Kidney capillary endothelial cell (primary cell): ENCODE data around the gene TFPI.

Experiments
- DNase-seq: peaks from one replicate; pipeline ENCODE4 v3.0.0-alpha.2; 2018; ENCODE audit warnings: low spot score

The TFPI gene

DNA sequence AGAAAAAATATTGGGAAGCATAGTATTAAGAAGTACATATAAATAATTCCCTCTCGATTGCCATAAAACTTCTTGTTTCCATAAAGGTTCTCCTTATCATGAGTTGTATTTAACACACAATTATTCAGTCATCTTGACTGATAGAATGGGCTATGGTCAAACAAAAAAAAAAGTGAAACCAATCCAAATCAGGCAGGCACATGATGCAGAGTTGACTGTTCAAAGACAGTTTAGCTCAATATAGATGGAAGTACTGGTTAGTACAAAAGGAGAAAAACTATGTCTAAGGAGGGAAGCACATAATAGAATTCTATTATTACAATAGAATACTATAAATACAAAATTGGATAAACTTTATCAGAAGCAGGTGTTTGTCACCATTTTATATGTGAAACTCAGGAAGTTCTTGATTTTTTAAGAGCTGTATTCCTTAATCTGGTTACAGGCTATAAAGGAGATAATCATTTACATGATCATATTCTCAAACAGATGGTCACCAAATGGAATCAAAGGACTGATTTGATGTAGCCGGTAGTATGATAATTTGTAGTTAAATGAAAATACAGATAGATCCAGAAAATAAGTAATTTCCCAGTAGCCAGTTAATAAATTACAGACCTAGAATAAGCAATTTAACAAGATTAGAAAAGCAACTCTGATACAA lies 88.0 kb downstream of the TFPI start:
- DNase-seq = no peak

DNA sequence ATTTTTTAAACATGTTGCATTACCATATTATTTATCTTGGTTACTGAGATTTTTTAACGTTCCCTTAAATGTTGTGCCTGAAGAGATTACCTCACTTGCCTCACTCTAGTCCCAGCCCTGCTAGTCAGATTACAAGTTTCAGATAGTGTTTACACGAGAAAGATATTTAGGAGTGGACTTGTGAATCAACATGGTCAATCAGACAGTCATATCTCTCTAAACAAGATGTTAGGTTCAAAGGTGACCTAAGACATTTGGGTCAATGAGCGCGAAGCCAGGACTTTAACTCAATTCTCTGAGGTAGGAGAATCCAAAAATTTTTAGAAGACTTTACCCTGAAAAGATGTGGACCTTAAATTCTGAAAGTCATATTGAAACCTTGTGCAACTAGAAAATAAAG lies 91.4 kb downstream of the TFPI start:
- DNase-seq = no peak

DNA sequence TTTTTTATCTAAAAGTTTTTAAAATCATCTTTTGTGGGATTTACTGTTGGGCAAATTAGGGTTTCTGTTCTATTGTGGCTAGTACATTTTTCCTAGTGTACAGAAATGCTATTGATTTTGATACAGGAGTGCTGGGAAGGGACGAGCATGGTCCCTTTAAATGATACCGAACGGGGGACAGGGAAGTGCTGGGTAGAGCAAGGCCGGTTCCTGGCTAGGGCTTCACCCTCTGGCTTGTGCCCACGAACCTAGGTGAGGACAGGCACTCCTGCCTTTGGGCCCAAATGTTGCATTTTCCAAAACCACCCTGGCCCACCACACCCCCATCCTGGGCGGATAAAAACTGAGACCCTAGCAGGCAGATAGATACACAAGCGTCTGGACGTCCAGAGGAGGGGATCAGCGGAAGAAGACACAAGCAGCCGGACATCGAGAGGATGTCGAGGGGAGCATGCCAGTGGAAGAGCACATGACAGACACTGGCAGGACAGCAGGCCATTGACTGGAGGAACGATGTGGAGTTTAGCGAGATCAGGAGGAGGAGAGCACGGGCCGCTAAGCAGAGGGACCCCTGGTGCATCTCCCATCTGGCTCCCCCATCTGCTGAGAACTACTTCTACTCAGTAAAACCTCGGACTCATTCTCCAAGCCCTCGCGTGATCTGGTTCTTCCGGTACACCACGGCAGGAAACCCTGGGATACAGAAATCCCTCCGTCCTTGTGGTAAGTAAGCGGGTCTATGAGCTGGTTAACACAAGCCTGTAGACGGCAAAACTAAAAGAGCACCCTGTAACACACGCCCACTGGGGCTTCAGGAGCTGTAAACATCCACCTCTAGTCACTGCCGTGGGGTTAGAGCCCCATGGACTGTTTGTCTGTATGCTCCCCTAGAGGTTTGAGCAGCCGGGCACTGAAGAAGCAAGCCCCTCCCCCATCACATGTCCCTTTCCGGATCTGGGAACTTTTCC lies 92.7 kb downstream of the TFPI start:
- DNase-seq = no peak

DNA sequence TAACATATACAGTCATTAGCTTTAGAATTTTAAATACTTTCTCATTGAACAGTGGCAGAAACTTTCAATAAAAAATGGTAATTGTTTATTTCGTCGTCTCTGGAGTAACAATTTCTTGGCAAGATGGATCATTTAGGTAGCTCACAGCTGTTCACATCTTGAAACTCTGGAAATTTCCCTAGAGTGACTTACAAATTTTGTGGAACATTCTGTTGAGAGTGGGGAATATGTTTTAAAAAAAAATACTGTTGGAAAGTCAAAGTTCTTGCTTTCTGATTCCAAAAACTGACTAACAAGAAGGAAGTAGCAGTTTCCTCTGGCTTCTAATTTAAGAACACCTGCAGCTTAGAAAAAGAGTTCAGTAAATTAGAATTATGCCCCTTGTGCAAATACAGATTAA lies 95.0 kb downstream of the TFPI start:
- no peak for DNase-seq

DNA sequence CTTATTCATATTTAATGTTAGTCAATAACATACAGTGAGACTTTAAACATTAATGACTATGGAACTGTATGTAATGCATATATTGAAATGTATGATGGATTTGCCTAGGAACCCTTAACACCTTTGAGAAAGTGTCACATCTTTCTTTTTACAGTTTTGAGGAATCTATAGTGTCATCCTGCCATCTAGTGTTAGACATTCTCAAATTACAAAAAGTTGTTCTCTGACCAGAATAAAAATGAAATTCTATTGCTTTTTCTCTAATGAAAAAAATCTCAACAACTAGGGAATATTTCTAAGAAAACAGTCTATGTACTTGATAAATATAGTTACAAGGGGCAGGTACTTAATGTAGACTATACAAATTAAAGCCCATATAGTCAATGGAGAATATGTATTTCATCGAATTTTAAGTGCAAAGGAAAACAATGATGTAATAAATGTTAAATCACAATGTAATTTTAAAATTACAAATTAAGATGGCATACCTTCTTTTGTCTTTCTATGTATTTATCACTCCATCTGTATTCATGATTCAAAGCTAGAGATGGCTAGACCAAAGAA lies 101.1 kb downstream of the TFPI start:
- DNase-seq = peak; percentile 70

DNA sequence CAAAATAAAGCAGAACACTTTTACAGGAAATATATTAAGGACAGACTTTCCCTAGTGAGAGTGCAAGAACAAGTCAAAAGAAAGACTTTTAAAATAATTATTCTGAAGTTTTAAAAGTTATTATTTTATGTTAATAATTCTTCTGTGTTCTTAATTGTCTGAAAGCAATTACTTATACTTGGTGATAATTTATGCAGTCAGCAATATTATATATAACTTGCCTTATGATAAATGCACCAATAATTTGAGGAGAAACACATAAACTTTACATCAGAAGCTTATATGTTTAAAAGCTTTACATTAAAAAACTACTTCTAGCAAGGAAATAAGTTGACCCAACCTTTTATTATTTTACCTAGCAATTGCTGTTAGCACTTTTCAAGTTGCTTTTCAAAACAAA lies 102.7 kb downstream of the TFPI start:
- DNase-seq = no peak

DNA sequence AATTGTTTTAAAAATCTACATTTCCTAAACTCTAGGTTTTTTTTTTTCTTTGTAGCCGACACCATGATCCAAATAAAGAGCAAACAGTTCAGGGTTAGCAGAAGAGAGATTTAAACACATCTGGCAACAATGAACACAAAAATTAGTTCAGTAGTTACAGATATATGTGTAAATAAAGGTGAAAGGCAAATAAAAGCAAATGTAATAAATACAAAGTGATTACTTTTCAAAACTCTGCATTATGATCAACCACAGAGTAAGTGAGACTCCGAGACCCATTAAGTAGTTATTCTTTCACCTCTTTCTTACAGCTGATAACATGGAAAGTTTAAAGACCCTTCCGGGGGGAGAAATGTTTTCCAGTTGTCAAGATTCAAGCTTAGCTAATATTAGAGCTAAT lies 106.9 kb downstream of the TFPI start:
- no peak for DNase-seq

DNA sequence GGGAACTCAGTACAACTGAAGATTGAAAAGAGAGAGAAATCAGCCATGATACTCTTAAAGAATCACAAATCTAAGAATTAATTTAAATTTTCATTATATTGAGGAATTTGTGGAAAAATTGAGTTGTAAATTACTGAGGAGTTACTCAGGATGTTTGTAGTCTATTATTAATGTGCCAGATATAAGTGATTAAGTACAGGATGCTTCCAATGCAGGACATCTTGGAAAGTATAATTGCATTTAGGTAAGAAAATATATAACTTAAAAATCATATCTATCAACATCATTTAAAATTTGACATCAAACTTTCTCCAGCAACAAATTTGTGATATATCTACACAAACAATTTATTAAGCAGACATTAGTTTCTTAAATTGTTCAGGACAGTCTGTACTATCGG lies 107.5 kb downstream of the TFPI start:
- DNase-seq = no peak

DNA sequence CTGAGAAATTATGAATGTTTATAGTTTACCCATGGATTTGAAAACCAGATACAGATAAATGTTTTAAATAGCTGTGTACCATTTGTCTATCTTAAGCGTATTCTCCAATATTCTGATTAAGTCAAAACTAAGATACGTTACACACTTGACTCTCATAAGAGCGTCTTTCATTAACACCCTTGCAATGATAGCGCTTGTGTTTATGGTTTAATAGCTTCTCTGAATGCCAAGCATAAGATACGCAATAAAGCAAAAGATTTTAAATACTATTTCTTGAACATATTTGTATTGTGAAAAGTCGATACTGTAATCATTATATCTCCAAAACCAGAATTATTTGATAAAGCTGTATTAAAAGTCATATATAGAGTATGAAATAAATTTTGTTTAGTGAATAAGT lies 109.2 kb downstream of the TFPI start:
- no peak for DNase-seq

DNA sequence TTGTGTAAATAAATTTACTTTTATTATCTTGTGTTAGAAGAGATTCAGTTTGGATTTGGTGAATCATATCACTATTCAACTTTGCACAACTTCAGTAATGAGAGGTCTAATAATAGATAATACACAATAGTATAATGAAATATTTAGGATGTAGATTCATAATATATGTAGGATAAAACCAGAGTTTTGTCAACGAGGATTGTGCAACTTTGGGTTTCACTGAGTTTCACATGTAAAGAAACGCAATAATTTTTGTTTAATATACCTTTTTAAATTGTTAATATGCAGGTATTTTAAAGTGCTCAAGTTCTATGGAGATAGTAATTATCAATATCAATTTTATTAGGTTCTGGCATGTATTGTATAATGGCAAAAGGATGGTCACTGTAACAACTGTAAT lies 111.5 kb downstream of the TFPI start:
- DNase-seq = no peak

DNA sequence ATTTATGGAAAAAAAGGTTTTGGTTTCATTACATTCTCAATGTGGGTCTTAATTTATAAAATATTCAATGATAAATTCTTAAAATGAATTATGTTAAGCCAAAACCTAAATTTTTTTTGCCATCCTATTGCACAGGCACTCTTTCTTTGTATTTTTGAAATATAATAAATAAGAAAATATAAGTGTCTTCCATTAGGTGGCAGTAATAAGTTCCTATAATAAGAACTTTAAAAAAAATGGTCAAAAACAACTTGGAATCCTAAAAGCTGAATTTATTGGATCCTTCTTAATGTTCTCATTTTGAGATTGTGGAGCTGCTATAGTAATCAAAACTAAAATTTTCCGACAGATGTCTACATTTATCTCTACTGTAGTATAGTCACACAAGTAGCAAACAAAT lies 111.9 kb downstream of the TFPI start:
- no peak for DNase-seq

DNA sequence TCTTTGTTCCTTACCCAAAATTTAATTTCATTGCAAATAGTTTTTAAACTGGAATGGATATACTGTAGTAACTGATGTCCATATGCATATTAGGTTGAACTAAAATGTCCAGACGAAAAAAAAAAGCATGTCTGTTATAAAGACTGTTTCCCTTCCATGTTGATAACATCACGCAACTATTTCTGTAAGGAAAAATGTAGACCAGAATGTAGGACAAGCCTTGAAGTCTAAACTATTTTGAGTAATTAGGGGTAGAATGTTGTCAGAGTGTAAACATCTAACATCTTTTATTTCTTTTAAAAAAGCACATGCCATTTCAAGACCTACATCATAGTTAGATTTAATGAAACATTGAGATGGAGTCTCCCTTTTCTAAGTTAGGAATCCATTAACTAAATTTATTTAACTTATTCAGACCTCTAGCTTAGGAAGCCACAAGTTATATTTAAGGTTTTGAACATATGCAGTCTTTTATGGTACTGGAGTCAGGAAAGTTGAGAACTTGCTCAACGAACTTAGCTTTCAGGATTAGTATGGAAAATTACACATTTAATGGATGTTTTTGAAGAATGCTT lies 114.0 kb downstream of the TFPI start:
- no peak for DNase-seq

DNA sequence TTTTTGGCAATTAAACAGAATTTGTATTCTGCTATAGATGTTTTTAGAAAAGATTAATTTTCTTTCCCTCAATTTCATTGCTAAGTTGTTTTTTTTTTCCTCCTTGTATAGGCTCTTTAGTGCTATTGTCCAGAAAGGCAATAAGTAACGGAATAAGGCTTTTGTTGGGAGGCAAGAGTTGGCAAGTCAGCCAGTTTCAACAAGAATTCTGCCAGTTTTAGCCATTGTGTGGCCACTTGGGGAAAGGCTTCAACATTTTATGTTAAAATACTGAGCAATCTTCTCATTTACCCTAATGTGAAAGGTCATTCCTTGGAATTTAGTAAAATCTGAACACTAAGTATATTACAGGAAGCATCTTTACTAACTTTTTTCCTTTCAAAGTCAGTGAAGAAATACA lies 115.8 kb downstream of the TFPI start:
- no peak for DNase-seq

DNA sequence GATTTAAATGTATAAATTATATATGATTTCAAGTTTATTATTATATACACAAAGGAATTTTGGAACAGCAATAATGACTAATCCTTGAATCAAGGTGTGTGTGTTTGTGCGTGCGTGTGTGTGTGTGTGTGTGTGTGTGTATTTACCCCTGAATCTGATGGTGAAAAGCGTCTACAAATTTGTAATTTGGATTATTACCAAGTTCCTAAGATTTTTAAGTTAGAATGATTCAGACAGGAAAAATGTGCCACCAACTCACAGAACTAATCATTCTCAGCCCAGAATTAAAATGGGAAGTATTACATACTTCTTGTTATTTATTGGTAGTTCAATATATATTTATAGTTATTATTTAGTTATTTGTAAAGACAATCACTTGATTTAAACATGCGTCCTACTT lies 118.5 kb downstream of the TFPI start:
- DNase-seq = no peak

DNA sequence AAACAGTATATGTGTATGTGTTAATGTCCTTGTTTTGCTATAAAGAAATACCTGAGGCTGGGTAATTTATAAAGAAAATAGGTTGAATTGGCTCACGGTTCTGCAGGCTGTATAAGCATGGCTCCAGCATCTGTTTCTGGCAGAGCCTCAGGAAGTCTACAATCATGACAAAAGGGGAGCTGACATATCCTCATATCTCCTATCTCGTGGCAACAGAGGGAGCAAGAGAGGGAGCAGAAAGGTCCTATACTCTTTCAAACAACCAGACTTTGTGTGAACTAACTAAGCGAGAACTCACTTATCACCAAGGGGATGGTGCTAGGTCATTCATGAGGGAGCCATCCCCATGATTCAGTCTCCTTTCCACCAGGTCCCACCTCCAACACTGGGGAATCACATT lies 119.2 kb downstream of the TFPI start:
- DNase-seq = no peak

DNA sequence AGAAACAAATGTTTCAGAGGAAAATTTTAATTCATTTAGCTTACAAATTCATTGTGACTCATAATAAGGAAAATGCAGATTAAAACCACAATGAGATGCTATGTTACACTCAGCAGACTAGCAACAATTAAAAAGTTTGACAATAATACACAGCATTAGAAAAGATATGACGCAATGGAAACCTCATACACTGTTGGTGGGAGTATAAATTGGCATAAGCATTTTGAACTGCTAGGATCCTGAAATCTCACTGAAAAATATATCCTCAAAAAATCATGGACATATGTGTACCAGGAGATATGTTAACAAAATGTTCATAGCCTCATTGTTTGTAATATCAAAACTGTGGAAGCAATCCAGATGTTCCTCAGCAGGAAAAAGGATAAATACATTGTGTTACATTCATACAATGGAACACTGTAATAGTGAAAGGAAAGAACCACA lies 119.9 kb downstream of the TFPI start:
- DNase-seq = no peak

DNA sequence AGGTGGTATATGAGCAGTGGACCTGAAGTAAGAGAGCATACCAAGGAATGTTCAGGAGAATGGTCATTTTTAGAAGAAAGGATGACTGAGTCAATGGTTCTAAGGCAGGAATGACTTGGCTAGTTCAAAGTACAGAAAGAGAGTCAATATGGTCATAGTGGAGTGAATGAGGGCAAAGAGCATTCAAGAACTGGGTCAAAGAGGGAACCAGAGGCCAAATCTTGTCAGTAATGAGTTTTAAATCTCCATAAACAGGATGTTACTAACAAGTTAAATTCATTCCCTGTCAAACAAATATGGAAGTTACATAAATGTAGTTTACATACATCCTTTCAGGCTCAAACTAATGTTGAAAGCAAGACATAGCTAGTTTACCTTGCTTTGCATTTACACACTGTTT lies 122.3 kb downstream of the TFPI start:
- no peak for DNase-seq

DNA sequence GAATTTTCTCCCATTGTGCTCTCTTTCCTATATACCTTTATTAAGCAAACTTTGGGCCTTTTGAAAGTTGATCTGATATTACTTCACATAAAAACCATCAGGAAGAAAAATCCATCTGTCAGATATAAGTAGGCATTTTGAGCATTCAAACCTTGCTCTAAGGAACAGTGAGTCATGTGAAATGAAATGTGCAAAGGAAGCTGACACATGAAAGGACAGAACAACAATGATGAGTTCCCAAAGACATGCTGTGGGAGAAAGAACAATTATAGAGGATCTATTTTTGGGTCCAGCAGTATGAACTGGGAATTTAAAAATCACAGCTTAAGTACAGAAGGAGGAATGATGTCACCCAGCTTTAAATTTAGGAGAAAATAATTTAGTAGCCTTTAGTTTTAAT lies 124.2 kb downstream of the TFPI start:
- peak; percentile 98 for DNase-seq

DNA sequence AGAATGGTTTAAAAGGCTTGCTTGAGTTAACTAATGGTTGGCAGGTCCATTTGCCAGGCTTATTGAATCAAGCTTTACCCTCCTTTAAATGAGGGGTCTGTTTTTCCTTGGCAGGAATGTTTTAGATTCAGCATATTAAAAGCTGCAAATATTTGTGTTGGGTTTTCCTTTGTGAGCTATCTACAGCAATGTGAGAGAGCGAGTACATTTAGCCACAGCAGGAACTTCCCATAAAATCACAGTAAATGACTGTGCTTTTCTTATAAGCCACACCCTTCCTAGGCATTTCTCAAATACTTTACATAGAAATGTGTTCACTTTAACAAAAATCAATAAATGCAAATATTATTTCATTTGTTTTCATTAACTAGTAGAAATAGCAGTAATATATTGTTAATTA lies 130.1 kb downstream of the TFPI start:
- DNase-seq = peak; percentile 67

DNA sequence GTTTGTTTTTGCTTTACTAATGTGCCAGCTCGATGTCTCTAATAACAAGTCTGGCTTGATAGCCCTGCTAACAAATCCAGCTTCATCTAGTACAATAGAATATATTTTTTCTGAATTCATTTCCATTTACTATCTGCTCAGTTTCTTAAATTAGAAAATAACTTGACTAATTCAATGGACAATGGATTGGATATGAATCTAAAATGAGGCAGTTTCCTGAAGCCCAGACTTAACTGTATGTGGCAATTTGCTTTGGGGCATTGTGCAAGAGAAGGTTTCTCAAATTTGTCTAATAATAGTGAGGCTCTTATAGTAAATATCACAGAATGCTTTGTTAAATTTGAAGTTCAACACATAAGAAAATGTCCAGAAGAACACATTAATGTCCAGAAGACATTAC lies 132.0 kb downstream of the TFPI start:
- DNase-seq = peak; percentile 84

DNA sequence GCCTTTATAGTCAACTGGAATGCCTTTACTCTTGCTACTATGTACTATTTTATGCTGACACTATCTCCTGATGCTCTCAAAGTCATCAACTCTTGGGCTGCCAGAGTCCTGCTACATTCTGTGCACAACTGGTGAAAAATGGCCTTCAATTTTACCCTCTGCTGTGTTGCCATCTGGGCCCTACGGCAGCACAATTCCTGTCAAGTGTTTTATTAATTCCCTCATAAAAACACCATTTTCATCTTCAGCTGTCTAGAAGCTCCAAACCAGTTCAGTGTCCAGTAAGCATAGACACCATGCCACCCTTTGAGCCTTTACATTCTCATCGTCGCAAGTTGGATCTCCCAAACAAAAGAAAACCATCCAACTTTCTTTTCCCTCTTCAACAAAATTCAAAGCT lies 132.7 kb downstream of the TFPI start:
- DNase-seq = no peak

DNA sequence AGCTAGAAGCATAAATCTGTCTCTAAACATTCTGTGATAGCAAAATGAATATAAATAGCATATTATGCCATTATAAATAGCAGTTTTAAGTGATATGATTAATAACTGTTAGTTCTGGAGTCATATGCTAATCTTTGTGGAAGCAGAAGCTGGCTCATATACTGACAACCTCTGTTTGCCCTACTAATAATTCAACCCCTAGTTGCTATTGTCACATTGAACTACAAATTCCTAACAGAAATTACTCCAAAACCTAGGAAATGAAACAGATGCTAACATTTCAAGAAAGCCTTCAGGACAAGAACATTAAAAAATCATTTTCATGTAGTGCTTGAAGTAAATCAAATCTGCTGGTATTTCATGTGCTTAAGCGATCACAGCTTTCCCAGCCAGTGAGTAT lies 134.4 kb downstream of the TFPI start:
- DNase-seq = no peak

DNA sequence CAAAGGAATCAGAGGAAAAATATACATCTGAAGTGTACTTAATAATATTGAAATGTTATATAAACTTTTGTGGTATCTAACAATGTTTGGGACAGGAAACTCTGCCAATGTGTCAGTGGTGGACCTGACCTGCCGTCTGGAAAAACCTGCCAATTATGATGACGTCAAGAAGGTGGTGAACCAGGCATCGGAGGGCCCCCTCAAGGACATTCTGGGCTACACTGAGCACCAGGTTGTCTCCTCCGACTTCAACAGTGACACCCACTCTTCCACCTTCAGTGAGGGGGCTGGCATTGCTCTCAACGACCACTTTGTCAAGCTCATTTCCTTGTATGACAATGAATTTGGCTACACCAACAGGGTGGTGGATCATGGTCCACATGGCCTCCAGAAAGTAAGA lies 138.8 kb downstream of the TFPI start:
- no peak for DNase-seq
